Measurements from ENCODE around the gene PRSS21.

Gene PRSS21, protein sequence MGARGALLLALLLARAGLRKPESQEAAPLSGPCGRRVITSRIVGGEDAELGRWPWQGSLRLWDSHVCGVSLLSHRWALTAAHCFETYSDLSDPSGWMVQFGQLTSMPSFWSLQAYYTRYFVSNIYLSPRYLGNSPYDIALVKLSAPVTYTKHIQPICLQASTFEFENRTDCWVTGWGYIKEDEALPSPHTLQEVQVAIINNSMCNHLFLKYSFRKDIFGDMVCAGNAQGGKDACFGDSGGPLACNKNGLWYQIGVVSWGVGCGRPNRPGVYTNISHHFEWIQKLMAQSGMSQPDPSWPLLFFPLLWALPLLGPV
- 1.3 to 5.3 (median 3.7) reads per million in 4 experiments for total RNA-seq

DNA sequence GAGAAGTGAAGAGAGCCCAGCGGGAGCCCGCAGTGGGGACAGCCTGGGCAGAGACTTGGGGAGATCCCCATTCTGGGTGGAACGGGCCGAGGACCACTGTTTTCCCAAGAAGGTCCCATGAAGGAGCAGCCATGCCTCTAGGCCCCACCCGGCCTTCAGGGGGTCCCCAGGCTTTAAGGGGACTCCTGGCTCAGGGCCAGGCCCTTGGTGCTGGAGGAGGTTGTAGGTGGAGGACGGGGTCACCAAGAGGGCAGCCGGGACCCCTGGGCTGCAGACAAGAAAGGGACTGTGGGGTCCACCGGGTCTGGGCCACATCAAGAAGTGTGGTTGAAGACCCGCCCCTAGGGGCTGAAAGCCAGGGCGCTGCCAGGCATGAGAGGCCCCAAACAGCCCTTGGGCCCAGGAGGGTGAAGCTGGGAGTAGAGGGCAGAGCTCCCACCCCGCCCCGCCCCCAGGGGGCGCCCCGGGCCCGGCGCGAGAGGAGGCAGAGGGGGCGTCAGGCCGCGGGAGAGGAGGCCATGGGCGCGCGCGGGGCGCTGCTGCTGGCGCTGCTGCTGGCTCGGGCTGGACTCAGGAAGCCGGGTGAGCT lies at the start of gene PRSS21:
Gene PRSS21 (plus strand): TSS at position 487 of the 589 bp plus-strand sequence. CDS start 32 bp downstream, at position 519.
- peak; percentile 17 for DNase-seq

DNA sequence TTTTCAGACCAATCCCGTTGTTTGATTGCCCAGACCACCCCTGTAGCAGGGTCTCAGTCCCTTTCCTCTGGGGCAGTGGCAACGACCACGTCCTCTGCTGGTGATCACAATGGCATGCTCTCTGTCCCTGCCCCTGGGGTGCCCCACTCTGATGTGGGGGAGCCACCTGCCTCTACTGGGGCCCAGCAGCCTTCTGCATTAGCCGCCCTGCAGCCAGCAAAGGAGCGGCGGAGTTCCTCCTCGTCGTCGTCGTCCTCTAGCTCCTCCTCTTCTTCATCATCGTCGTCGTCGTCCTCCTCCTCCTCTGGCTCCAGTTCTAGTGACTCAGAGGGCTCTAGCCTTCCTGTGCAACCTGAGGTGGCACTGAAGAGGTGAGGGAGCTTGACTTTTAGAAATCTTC lies 49.1 kb upstream of the PRSS21 start:
- DNase-seq: no peak

DNA sequence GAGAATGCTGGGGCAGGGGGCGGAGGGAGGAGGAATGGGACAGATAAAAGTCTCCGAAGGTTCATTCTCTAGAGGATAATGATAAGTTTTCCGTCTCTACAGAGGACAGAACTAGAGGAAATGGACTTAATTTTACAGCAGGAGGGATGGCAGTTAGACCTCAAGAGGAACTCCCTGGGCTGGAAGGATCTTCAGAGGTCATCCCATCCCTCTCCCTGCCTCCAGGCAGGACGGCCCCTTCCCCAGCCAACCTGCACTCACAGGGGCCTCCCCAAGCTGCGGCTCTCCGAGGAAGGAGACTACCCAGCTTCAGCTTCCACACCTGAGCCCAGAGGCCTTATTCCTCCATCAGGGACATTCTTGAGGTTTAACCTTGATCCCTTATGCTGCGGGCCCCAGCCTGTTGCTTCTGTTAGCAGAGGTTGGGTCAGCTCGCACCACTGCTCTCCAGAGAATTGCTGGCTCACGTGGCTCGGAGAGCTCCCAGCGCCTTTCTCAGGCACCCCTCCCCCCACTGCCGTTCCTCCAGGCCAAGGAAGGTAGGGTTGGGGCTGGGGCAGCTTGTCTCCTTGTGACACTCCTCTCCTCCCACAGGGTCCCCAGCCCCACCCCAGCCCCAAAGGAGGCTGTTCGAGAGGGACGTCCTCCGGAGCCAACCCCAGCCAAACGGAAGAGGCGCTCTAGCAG lies 48.5 kb upstream of the PRSS21 start:
- no peak for DNase-seq

DNA sequence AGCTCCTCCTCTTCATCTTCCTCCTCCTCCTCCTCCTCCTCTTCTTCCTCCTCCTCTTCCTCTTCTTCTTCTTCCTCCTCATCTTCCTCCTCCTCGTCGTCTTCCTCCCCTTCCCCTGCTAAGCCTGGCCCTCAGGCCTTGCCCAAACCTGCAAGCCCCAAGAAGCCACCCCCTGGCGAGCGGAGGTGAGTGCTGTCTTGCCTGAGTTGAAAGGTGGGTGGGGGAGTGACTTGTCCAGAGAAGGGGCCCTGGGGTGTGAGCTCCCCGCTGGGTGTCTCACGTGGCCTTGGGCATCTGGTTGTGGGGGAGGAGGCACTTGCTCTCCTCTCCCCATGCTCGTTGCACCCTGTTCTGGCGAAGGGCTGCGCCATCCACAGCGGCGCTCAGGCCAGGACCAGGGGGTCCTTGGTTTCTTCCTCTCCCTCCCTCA lies 47.9 kb upstream of the PRSS21 start:
- DNase-seq: no peak

DNA sequence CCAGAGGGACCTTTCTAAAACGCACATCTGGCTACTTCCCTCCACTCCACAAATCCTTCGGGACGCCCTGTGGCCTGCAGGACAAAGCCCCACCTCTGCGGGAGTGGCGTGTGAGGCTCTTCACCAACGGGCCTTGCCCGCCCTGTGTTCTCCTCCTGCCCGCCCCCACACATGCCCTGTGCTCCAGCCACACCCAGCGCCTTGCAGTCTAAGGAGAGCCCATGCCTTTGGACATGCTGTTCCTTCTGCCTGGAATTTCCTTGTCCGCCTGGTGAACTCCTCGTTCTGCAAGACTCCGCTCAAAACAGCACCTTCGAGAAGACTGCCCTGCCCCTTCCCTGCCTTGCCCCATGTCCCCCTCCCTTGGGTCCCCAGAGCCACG lies 47.4 kb upstream of the PRSS21 start:
- no peak for DNase-seq

DNA sequence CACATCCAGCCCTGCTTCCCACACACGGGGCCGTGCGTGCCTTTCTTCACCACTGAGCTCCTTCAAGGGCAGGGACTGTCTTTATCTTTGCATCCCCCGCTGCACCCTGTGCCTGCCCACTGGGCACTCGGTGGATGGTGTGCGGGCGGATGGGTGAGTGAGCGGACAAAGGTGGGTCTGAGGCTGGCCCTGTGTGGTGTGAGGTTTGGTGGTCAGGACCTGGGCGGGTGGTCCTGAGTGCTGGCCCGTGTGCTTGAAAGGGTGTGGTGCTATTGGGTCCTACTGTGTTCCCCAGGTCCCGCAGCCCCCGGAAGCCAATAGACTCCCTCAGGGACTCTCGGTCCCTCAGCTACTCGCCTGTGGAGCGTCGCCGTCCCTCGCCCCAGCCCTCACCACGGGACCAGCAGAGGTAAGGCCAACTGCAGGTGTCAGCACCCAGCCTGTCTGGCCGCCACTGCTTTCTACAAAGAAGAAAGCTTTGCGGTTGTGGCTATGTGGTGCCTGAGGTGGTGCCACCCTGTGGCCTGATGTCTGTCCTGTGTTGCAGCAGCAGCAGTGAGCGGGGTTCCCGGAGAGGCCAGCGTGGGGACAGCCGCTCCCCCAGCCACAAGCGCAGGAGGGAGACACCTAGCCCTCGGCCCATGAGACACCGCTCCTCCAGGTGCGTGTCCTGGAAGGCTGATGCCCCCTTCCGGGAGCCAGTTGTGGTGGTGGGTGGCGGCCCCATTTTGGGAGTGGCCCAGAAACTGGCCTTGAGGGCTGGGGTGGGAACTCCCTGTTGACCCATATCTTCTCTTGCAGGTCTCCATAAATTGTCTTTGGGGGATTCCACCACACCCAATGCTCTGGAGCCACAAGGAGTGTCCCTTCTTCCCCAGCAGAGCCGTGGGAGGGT lies 46.7 kb upstream of the PRSS21 start:
- no peak for DNase-seq

DNA sequence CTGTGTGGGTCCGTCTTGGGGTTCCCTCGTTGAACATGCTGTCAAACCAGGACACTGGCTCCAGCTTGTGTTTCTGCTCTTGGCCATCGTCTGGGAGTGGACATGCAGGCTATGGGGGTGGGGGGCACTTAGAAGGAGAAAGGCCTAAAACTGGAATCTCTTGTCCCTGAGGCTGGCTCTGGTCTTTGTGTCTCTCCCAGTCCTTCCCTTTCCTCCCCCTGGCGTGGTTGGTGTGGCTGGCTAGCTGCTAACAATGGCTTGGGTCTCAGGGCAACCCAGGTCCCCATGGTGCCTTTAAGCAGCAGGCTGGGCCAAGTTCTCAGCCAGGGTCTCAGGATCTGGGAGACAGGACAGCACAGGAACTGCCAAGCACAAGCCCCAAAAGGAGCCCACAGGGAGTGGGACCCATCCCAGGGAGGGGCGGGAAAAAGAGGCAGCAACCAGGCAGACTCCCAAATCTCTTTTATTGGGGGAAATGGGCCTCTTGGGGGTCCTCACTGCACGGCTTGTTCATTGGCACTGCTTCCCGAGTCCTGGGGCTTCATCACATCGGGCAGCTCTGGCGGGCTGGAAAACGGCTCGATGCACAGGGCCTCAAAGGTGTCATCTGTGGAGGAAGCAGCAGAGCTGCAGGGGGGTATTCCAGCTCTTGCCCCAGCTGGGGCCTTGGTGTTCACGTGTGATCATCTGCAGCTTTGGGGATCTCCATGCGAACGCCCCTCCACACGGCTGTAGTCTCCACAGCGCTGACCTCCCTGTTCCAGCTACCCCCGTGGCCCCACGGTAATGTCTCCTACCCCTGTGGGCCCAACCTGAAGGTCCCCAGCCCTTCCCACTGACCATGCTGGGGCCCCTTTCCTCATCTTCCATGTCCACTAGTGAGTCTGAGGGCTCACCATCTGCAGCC lies 45.3 kb upstream of the PRSS21 start:
- no peak for DNase-seq

DNA sequence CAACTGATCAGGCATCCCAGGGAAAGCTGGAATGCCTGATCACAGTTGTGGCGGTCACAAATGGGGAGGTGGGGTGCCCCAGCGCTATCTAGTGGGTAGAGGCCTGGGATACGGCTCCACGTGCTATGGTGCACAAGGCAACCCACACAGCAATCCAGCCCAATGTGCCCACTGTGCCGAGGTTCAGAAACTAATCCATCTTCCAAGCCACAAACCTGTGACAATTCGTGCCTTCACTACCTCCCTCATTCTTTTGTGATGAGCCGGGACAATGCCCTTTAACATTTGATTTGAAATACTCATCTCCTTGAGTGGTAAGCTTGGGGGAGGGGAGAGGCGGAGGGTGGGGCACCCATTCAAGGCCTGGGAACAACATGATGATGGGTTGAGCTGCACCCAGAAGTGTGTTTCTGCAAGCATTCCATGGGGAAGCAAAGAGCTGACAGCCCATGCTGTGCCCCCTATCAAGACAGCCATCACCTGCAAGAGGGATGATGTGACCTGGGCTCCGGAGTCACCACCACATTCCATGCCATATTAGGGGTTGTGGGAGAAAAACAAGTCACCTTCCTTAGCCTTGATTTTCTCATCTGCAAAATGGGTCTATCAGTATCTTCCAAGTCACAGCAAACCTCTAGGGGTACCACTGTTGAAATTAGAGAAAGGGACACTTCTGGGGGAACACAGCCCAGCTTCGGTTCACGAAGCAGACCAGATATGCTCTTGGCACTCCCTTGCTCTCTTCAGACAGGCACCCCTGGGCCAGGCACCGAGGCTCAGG lies 43.7 kb upstream of the PRSS21 start:
- DNase-seq: no peak

DNA sequence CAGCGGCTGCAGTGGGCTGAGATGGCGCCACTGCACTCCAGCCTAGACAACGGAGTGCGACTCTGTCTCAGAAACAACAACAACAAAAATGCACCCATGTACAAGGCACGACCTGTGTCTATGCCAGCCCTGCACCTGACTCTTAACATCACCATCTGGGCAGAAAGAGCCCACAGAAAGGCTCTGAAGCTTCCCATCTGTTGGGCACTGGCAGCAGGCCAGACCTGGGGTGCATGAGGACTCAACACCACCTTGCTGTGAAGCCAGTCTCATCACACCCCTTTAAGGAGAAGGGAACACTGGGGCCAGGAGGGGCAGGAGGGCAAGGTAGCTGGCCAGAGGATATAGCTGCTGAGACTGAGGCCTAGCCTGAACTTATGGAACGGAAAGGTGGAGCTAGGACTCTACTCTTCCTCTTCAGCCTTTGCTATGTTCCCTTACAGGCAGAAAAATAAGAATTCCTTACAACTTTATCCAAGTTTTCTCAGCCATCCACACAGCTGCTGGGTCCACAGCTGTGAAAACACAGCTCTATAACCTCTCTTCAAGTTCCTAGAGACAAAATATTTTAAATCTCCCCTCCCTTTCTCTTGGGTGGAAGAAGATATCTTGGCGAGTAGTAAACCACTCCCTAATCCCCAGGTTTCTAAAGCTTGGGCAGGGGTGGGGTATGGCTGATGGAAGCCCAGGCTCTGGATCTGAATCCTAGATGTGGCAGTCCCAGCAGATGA lies 42.7 kb upstream of the PRSS21 start:
- no peak for DNase-seq

DNA sequence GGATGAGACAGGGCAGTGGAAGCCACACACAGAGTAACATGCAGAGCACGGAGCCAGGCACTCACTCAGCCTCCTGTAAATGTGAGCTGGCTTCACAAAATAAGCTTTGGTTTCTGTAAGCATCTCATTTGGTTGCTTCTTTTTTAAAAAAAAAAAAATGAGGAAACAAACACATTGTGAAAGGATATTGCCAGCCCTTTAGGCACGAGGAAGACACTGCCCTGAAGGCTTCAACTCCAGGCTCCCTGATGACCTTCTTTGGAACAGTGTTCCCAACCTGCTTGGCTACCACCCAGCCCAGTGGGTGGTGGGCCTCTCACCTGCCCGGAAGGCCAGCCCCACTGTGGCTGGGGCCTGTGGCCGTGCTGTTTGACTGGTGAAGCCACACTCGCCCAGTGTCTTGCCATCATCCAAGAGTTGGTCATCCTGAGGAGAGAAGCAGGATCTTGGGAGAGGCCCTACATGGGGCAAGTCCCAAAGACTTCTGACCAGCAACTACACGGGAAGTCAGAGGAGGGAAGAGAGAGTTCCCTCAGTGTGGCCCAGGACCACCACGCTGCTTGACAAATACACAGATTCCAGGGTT lies 41.8 kb upstream of the PRSS21 start:
- DNase-seq: no peak

DNA sequence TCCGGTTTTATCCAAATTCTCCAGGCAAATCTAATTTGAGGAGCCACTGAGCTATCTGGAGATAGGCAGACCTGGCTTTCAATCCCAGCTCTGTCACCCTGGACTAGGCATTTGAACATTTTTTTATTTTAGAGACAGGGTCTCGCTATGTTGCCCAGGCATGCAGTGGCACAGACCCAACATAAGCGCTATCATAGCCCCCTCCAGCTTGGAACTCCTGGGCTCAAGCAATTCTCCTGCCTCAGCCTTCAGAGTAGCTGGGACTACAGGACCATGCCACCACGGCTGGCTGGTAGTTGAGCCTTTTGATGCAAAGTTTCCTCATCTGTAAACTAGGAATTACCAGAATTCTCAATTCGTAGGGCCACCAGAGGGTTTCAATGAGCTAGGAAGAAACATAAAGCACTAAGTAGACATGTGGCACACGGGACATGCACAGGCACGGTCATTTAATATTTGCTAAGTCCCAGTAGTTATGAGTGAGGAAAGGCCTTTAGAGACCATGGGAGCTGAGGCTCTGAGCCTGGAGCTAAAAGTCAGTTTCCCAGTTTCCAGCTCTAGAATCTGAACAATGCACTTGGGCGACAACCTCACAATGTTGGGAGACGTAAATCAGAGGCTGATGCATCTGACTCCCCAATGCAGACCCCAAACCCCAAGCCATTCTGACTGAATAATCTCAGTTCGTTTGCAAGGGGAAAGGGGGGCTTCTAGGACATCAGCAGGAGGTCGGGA lies 41.1 kb upstream of the PRSS21 start:
- no peak for DNase-seq

DNA sequence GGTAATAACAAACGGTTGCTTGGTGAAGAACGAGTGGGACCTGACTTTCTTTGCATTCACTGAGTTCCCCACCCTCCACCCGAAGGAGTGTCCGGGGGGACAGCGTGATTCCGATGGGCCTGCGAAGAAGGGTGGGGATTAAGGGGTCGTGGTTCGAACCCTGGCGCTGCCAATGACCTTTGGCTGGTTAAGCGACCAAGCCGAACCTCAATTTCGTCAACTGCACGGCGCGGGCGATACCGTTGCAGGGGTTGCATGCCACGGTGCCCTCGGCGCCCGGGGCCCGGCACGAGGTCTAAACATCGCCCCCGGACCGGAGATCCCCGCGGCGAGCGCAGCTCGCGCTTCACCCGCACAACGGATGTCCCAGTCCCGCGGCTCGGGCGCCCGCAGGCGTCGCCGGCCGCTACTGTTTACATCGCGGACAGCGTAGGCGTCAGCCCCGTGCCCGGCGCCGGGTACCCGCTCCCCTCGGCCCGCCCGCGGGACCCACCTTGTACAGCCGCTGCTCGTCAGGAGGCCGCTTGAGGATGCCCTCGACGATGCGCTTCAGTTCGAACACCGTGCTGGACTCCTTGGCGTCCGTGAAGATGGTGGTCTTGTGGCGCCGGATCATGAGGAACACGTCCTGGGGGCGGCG lies 40.4 kb upstream of the PRSS21 start:
- DNase-seq: no peak

DNA sequence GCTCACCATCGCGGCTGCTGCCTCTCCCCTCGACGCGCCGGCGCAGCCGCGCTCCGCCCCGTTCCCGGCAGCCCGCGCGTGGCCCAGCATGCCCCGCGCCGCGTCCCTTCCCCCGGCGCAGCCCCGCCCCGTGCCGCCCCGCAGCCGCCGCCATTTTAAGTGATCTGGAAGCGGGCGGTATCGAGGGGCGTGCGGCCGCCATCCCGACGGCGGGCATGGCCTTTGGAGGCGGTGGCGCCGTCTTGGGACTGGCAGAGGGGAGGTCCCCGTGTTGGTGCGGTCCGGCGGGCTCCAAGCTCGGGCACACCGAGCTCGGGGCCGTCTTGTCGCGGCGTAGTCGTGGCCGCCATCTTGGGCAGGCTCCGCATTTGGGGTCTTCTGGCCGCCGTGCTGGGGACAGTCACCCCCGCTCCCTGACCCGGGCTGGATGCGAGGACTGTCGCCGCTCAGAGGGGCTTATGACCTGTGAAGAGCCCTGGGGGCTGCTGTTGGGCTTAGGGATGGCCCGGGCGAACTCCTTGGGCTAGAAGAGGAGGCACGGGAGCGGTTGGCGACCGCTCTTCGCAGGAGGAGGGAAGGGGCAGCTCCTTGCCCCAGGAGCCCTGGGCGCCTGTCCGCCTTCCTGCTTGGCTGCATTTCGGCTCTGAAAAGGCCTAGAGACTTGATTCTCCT lies 39.7 kb upstream of the PRSS21 start, which contains the start of gene ELOB:
Gene ELOB (minus strand): TSS at position 50 of the 672 bp plus-strand sequence. CDS start 41 bp downstream, at position 9.
- peak; percentile 82 for DNase-seq

DNA sequence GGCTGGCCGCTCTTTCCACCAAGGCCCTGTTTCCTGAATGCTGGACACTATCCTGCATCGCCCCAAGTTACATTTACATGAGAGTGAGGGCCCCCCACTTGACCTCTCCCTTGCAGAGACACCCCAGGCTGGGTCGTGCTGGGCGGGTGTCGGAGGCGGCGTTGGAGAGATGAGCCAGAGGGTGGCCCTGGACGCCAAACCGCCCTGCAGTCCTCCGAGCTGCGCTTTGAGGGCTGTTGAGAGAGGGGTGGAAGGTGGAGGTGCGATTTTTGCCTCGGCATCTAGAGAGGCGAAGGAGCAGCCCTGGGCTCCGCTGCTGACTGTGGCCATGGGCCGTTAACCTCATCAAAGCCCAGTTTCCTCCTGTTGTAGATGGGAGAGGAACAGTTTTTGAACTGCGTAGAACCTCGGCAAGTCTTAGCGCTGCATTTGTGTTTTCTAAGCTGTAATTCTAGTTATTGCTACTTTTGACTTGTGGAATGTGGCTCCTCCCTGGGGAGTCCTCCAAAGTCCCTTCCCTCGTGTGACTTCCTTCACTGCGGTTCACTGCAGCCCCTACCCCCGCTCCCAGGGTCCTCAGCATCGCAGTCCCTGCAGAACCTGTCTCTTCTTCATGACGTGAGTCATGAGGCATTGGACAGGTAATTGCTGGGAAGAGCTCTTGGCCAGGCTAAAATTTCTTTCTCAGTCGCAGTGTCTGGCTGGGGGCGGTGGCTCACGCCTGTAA lies 39.0 kb upstream of the PRSS21 start:
- DNase-seq: no peak

DNA sequence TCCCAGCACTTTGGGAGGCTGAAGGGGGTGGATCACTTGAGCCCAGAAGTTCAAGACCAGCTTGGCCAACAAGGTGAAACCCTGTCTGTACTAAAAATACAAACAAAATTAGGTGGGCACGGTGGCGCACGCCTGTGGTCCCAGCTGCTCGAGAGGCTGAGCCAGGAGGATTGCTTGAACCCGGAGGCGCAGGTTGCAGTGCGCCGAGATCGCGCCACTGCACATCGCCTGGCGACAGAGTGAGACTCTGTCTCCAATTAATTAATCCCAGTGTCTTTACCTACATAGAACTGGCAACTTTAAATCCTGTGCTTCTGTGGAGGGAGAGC lies 38.4 kb upstream of the PRSS21 start:
- DNase-seq: no peak

DNA sequence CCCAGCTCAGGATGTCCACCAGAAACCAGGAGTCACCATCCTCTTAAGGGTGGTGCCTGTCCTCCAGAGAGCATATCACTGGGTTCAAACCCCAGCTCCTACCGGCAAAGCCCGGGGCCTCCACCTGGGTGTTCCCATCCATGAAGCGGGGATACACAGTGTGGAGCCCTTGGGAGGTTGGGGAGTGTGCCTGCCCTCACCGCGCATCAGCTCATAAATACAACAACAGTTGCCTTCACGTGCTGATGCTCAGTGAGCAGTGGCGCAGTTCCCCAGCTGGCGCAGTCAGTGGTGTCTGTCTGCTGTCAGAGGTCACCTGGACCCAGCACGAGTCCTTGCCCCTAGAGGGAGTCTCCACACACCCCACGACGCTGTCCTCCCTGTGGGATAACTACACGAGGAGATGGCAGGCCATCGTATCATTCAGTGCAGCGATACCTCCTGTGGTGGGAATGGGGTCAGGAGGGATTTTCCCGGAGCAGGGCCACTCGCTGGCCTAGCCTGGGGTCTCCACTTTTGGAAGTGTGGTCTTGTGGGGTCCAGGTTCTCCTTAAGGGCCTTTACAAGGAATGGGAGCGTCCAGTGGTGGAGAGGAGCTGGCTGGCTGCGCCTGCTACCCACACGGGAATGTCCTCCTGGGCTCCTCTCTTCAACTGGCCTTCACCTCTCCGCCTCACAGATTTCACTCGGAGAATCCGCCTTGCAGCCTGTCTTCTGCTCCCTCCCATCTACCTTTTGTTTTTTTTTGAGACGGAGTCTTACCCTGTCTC lies 37.7 kb upstream of the PRSS21 start:
- DNase-seq: no peak

All from effector CD8-positive, alpha-beta T cell (primary cell).